BE2C (cell line): Measurements from ENCODE around the gene GLOD5.

Experiments used
- DNase-seq: peaks from one replicate; pipeline ENCODE4 v3.0.0-alpha.2; 2020
- H3K27me3 ChIP-seq: fragments of 250-450 bp; sonication (Bioruptor Pico); 2 replicates; pipeline ENCODE4 v1.5.1; 2020; ENCODE audit warnings: mild to moderate bottlenecking
- H3K36me3 ChIP-seq: fragments of 250-450 bp; sonication (Bioruptor Pico); 2 replicates; pipeline ENCODE4 v1.5.1; 2020; ENCODE audit warnings: mild to moderate bottlenecking
- H3K4me1 ChIP-seq: fragments of 250-450 bp; sonication (Bioruptor Pico); 2 replicates; pipeline ENCODE4 v1.5.1; 2020
- H3K4me3 ChIP-seq: 2 replicates; pipeline ENCODE4 v1.5.1; 2011; ENCODE audit warnings: low read depth, low read length
- H3K9me3 ChIP-seq: fragments of 250-450 bp; sonication (Bioruptor Pico); 2 replicates; pipeline ENCODE4 v1.5.1; 2020
- CTCF ChIP-seq: IDR thresholded peaks from 2 replicates; pipeline ENCODE4 v1.5.1; 2012; ENCODE audit warnings: mild to moderate bottlenecking, low read depth, low read length

GLOD5 gene

DNA sequence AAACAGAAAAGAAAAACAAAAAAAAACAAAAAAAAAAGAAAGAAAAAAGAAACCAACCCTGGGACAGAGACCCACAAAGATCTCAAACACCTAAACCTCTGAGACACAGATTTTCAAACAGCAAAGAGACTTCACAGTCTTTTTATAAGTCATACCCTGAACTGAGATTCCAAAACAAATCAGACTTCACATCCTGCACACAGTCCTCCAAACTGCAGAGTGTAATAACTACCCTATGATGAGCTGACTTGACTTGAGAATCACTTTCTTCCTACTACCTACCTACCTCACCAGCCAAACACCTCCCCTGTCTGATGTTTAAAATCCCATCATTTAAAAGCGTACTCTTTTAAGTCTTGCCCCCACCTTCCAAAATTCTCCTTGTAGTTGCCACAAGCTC, 25.2 kb upstream of the GLOD5 start:
- no peak overlapping the region for H3K4me3 ChIP-seq
- no peaks in the 10 kb centered on the region for H3K9me3 ChIP-seq
- no peak for TF ChIP-seq CTCF
- DNase-seq = no peak
- no peaks in the 10 kb centered on the region for H3K4me1 ChIP-seq
- no peaks in the 10 kb centered on the region for H3K27me3 ChIP-seq
- H3K36me3 ChIP-seq = no peaks in the 10 kb centered on the region

DNA sequence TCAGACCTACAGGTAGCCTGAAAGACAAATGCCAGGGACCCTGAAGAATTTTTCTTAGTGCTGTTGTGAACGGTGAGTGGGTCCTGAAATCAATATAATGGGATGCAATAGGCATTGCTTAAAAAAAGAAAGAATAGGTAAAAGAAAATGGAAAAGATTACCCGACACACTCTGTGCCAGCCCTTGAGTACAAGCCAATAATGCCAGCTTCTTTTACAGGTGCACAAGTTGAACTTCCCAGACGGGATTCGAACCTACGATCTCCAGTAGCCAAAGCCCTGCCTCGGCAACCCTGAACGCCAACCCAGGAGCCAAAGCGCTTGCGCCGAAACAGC, 24.7 kb upstream of the GLOD5 start:
- DNase-seq = no peak
- Histone ChIP-seq H3K9me3 (no peaks in the 10 kb centered on the region), H3K4me3 (peak overlapping the region; percentile 35), H3K4me1 (no peaks in the 10 kb centered on the region), H3K27me3 (no peaks in the 10 kb centered on the region), H3K36me3 (no peaks in the 10 kb centered on the region)
- TF ChIP-seq CTCF = no peak

- Histone ChIP-seq H3K27me3 (no peaks in the 10 kb centered on the region), H3K4me3 (peak overlapping the region; percentile 70), H3K4me1 (no peaks in the 10 kb centered on the region), H3K36me3 (no peaks in the 10 kb centered on the region), H3K9me3 (no peaks in the 10 kb centered on the region)
- peak; percentile 91 for DNase-seq
- no peak for TF ChIP-seq CTCF
These were observed 24.2 kb upstream of the GLOD5 start for GRCh38 chrX:48737213-48737938.

- Histone ChIP-seq H3K4me3 (peak overlapping the region; percentile 70), H3K4me1 (no peaks in the 10 kb centered on the region), H3K9me3 (no peaks in the 10 kb centered on the region), H3K27me3 (no peaks in the 10 kb centered on the region), H3K36me3 (no peaks in the 10 kb centered on the region)
- no peak for DNase-seq
- no peak for TF ChIP-seq CTCF
These were observed 23.6 kb upstream of the GLOD5 start for GRCh38 chrX:48737940-48738339.

DNA sequence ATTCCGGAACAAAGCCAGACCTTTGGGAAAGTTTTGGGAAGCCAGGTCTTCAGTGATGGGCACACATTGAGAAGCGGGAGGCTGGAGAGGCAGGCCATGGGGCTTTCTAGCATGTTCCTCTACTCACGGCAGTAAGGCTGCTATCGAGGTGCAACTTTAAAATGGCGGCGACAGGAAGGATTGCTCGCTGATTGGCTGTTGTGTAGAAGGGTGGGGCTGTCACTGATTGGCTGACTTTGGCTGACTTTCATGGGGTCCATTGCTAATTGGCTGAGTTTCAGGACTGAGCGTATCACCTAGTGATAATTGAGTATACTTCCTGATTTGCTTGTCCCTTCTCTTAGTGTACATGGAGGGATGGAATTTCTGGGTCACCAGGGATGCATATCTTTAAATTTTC, 19.7 kb upstream of the GLOD5 start:
- no peak for TF ChIP-seq CTCF
- no peak for DNase-seq
- Histone ChIP-seq H3K4me3 (no peak overlapping the region), H3K27me3 (no peaks in the 10 kb centered on the region), H3K36me3 (no peaks in the 10 kb centered on the region), H3K4me1 (no peaks in the 10 kb centered on the region), H3K9me3 (no peaks in the 10 kb centered on the region)

DNA sequence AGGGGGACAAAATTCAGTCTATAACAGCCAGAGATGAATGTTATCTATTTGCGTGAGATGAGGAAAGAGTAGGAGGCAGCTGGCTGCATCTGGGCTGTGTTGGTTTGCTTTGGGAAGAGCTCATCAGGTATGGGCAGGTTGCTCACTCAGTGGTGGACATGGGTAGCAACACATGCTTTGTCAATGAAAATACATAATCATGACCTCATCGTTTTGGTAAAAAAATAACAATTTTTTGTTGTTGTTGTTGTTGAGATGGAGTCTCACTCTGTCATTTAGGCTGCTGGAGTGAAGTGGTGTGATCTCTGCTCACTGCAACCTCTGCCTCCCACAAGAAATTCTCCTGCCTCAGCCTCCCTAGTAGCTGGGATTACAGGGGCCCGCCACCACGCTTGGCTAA, 16.3 kb upstream of the GLOD5 start:
- H3K4me3 ChIP-seq = no peak overlapping the region
- no peak for TF ChIP-seq CTCF
- no peaks in the 10 kb centered on the region for H3K9me3 ChIP-seq
- H3K27me3 ChIP-seq = no peaks in the 10 kb centered on the region
- H3K36me3 ChIP-seq = no peaks in the 10 kb centered on the region
- DNase-seq = no peak
- no peaks in the 10 kb centered on the region for H3K4me1 ChIP-seq
